SK-N-DZ (cell line): ENCODE data around the gene RGS14. TPM values are rescaled to one million over a fixed set of nuclear protein-coding genes. Genes with fewer than 3 reads are reported as not detected.
A peak's percentile ranks its signal among the peaks of the same experiment; 100 is the strongest.

Source experiments
- DNase-seq: peaks from one replicate; pipeline ENCODE4 v3.0.0-alpha.2; 2015; ENCODE audit warnings: low spot score
- polyA plus RNA-seq, 2 experiments: library from polyadenylated mRNA; depleted of rRNA; stranded (reverse); fragments of >200 nt; gene quantifications; 2 replicates each; pipeline ENCODE4 v1.2.3, GENCODE V29; 2014

The RGS14 gene
- polyA plus RNA-seq (2014; cell fraction: cytosol; rRNA removed) = 20.8 and 55.9 TPM in 2 replicates
- 62.5 and 74.6 TPM in 2 replicates for polyA plus RNA-seq (2014; cell fraction: nucleus; rRNA removed)

GRCh38 chr5:177357459-177358351 is at the start of gene RGS14:
TSS of gene RGS14 (plus strand) at chr5:177357924. CDS start at chr5:177358025, 101 bp downstream.
- DNase-seq = no peak

- DNase-seq = no peak
Measured at GRCh38 chr5:177308740-177309139, 49.0 kb upstream of the RGS14 start.

GRCh38 chr5:177309351-177310191 is 48.2 kb upstream of the RGS14 start:
- peak; percentile 79 for DNase-seq

GRCh38 chr5:177310332-177310731 is 47.4 kb upstream of the RGS14 start:
- DNase-seq = no peak

GRCh38 chr5:177310757-177311391 is 46.9 kb upstream of the RGS14 start:
- DNase-seq = peak; percentile 34

GRCh38 chr5:177311392-177311722 is 46.4 kb upstream of the RGS14 start:
- DNase-seq = no peak

- DNase-seq = peak; percentile 98
Measured at GRCh38 chr5:177311723-177312648, 45.7 kb upstream of the RGS14 start, which contains the start of gene MXD3. TSS of gene MXD3 (minus strand) at chr5:177311898. CDS start at chr5:177311830, 68 bp downstream.

GRCh38 chr5:177312649-177313181 is 45.0 kb upstream of the RGS14 start:
- peak; percentile 58 for DNase-seq

- DNase-seq = no peak
Measured at GRCh38 chr5:177313561-177314259, 44.0 kb upstream of the RGS14 start.

- no peak for DNase-seq
Measured at GRCh38 chr5:177314376-177315342, 43.1 kb upstream of the RGS14 start.

- no peak for DNase-seq
Measured at GRCh38 chr5:177315411-177315810, 42.3 kb upstream of the RGS14 start.

GRCh38 chr5:177316005-177316404 is 41.7 kb upstream of the RGS14 start:
- DNase-seq = no peak

- DNase-seq = peak; percentile 70
Measured at GRCh38 chr5:177317959-177318377, 39.8 kb upstream of the RGS14 start.

- no peak for DNase-seq
Measured at GRCh38 chr5:177319913-177320588, 37.7 kb upstream of the RGS14 start.

- DNase-seq = no peak
Measured at GRCh38 chr5:177320879-177321278, 36.8 kb upstream of the RGS14 start.

GRCh38 chr5:177325868-177326381 is 31.8 kb upstream of the RGS14 start:
- no peak for DNase-seq
